WI38 (cell line): Measurements from ENCODE around the gene CLIP1.
A peak's percentile ranks its signal among the peaks of the same experiment; 100 is the strongest.

ENCODE experiments used
- H3K4me3 ChIP-seq: 2 replicates; pipeline ENCODE4 v1.5.1; 2011; ENCODE audit warnings: low read depth, mild to moderate bottlenecking, control low read depth, low read length
- TF ChIP-seq, protein P1 (sequence below): IDR thresholded peaks from 2 replicates; pipeline ENCODE4 v1.5.1; 2012; ENCODE audit warnings: low read depth, mild to moderate bottlenecking, control low read depth, low read length

Gene CLIP1

DNA sequence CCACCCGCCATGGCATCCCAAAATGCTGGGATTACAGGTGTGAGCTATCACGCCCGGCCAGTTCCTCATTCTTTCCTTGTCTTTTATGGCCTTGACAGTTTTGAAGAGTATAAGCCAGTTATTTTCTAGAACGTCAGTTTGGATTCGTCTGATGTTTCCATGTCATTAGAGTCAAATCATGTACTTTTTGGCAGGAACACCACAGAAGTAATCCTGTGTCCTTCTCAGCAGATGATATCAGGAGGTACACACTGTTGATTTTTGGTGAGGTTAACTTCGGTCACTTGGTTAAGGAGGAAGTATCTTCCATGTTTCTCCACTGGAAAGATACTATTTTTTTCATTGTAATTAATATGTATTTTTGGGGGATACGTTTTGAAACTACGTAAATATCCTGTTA is 131.0 kb downstream of the CLIP1 start:
- H3K4me3 ChIP-seq, result no peak overlapping the region
- TF ChIP-seq, protein P1, sequence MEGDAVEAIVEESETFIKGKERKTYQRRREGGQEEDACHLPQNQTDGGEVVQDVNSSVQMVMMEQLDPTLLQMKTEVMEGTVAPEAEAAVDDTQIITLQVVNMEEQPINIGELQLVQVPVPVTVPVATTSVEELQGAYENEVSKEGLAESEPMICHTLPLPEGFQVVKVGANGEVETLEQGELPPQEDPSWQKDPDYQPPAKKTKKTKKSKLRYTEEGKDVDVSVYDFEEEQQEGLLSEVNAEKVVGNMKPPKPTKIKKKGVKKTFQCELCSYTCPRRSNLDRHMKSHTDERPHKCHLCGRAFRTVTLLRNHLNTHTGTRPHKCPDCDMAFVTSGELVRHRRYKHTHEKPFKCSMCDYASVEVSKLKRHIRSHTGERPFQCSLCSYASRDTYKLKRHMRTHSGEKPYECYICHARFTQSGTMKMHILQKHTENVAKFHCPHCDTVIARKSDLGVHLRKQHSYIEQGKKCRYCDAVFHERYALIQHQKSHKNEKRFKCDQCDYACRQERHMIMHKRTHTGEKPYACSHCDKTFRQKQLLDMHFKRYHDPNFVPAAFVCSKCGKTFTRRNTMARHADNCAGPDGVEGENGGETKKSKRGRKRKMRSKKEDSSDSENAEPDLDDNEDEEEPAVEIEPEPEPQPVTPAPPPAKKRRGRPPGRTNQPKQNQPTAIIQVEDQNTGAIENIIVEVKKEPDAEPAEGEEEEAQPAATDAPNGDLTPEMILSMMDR, result no peak

DNA sequence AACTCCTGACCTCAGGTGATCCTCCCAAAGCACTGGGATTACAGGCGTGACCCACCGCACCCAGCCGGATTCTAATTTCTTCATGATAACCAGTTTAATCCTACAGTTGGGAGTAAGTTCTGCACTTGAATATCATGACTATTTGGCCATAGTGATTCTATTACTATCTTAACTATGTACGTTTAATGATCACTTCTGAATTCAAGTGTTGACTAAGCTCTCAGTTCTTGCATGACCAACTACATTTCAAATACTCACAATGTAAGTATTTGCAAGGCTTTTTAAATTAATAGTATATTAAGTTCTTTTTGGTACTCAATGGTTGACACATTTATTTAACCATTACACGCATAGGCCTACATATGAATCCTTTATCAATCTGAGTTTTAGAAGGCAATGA is 138.8 kb downstream of the CLIP1 start:
- no peak overlapping the region for H3K4me3 ChIP-seq
- TF ChIP-seq, protein P1, result no peak

DNA sequence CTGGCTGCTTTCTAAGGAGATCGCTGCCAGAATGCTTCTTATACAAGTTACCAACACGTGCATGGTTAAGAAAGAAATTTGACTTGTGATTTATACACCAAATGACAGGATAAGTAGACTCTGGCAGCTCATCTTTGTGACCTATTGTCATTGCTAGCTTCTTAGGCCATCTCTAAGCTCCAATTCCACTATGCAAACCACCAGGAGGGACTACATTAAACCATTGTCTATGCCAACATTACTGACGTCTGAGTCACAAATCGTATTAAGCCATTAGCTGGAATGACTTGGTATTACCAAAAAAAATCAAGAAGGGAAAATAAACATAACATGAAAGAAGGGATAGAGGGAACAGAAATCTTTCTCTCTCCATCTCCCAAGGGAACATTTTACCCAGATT is 140.4 kb downstream of the CLIP1 start:
- no peak overlapping the region for H3K4me3 ChIP-seq
- TF ChIP-seq, protein P1, result no peak

DNA sequence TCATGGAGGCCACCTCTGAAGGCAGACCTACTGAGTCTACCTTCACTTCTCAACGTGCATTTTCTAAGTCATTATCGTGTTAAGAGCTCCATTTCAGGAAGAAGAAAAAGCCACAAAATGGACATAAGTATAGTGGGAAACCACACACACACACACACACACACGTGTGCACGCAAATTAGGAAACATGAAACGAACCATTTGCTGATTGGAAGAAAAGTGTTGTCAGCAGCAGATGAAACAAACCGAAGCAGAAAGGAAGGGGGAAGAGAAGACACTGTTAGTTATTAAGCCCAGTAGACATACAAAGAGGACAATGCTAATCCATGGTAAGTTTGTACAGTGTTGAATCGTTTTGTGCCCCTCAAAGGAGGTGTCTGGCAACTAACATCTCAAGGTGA is 146.2 kb downstream of the CLIP1 start:
- TF ChIP-seq, protein P1, result no peak
- H3K4me3 ChIP-seq, result no peak overlapping the region

DNA sequence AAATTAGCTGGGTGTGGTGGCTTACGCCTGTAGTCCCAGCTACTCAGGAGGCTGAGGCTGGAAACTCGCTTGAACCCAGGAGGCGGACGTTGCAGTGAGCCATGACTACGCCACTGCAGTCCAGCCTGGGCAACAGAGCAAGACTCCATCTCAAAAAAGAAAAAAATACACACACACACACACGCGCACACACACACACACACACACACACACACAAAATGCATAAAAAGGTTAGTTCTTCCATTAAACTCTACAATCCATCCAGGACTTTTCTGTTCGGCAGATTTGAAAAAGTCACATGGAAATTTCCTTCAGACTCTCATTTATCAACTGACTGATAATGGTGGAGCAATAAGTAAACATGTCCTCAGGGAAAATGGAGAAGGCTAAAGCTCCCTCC is 147.0 kb downstream of the CLIP1 start:
- TF ChIP-seq, protein P1, result no peak
- no peak overlapping the region for H3K4me3 ChIP-seq

DNA sequence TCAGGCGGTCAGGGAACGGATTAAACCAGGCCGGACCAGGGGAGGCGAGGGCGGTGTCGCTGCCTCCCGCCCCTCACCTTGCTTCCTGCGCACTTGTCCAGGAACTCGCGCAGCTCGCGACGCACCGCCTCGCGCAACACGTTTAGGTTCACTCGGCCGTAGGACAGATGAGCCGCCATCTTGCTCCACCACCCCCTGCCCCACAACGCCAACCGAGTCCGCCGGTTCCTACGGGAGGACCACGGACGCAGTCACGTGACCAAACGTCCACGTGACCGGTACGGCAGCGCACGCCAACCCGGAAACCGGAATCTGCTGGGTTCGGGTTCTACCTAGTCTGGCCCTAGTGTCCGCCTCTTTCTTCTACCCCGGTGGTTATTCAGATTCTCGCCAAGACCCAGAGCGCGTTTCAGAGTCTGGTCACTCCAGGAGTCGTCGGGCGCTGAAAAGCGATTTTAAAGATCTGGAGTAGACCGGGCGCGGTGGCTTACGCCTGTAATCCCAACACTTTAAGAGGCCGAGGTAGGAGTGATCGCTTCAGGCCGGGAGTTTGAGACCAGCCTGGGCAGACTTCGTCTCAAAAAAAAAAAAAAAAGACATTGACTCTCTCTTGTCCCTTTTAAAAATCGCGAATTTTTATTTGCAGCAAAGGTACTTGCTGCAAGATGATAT is 156.1 kb downstream of the CLIP1 start, which contains the start of gene VPS33A:
VPS33A (minus strand) TSS at position 265 of the 672 bp plus-strand sequence; CDS start at position 179, 86 bp downstream.
- H3K4me3 ChIP-seq, result peak within 1 kb of the TSS; percentile 82
- TF ChIP-seq, protein P1, result no peak

DNA sequence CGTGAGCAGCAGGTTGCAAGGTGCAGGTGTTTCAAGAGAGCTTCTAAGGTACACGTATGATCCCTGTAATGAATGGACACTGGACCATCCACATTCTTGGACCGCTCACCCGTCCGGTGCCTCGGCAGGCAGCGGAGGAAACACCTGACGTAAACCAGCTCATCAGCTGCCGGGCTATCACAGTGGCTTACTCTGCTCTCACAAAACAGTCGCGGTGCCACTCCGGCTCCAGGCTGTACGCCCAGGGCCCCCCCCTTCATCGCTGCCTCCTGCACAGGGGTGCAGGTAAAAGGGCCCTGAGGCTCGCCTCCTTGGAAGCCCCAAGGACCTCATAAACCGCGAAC is 156.6 kb downstream of the CLIP1 start:
- TF ChIP-seq, protein P1, result no peak

More for the DNA sequence above, 156.6 kb downstream of the CLIP1 start:
- peak overlapping the region; percentile 82 for H3K4me3 ChIP-seq
